ENCODE measurements around the gene ANKRD13C.
"Not testable (repeated sequence)": the region's sequence is repeated elsewhere in the genome, so short reads cannot be mapped to it uniquely, and the experiment has no call there.

GRCh38 chr1:70366425-70366952 is 12.0 kb upstream of the ANKRD13C start:
- TF ChIP-seq CTCF (IDR thresholded peaks at IDR 0.05; ENCODE audit: low read depth, low read length); EZH2phosphoT487 (IDR thresholded peaks at IDR 0.05; ENCODE audit: low read depth): not testable (repeated sequence)
